Natural killer cell (primary cell): ENCODE results near the gene NEK3. TPM values are rescaled to one million over a fixed set of nuclear protein-coding genes. Genes with fewer than 3 reads are reported as not detected.

ENCODE experiments used
- ATAC-seq, 3 donors: fragments of 150-1000 bp in 2 of 3; fragments of 200-7000 bp in 1 of 3; cut with Tn5 transposase; 1 replicate in 1 of 3; 2 replicates in 2 of 3; pipeline ENCODE4 v1.10.0; 2021; ENCODE audit warnings: mild to moderate bottlenecking in 2 of 3, moderate library complexity in 2 of 3
- DNase-seq, 2 donors: peaks; one replicate each; pipeline versions ENCODE4 v3.0.0 to v3.0.0-alpha.2; 2013 to 2021; ENCODE audit warnings: mixed read lengths in 1 of 2
- H3K27ac ChIP-seq: one replicate; pipeline ENCODE4 v1.5.1; 2013; ENCODE audit warnings: mild to moderate bottlenecking, low read length
- H3K27me3 ChIP-seq: one replicate; pipeline ENCODE4 v1.6.1; 2013; ENCODE audit warnings: low read length; ENCODE audit not compliant: control insufficient read depth, insufficient read depth
- H3K36me3 ChIP-seq: one replicate; pipeline ENCODE4 v1.6.1; 2013; ENCODE audit warnings: low read length; ENCODE audit not compliant: control insufficient read depth, insufficient read depth
- H3K4me1 ChIP-seq: one replicate; pipeline ENCODE4 v1.6.1; 2013; ENCODE audit warnings: low read length; ENCODE audit not compliant: control insufficient read depth, insufficient read depth
- H3K4me3 ChIP-seq: one replicate; pipeline ENCODE4 v1.5.1; 2013; ENCODE audit warnings: low read length
- H3K9me3 ChIP-seq: one replicate; pipeline ENCODE4 v1.6.1; 2013; ENCODE audit warnings: low read length; ENCODE audit not compliant: control insufficient read depth, insufficient read depth
- H3K27ac Mint-ChIP-seq, 2 donors: one replicate each; pipeline ENCODE4 v1.8.0; 2022; ENCODE audit warnings: mild to moderate bottlenecking in 2 of 2, mixed read lengths in 2 of 2, moderate library complexity in 1 of 2
- H3K27me3 Mint-ChIP-seq, 2 donors: one replicate each; pipeline ENCODE4 v1.8.0; 2022; ENCODE audit warnings: low read depth in 2 of 2, mixed read lengths in 2 of 2
- H3K36me3 Mint-ChIP-seq: one replicate; pipeline ENCODE4 v1.8.0; 2022; ENCODE audit warnings: mixed read lengths
- H3K4me1 Mint-ChIP-seq, 2 donors: one replicate each; pipeline ENCODE4 v1.8.0; 2022; ENCODE audit warnings: mixed read lengths in 2 of 2
- H3K4me3 Mint-ChIP-seq: one replicate; pipeline ENCODE4 v1.8.0; 2022; ENCODE audit warnings: mild to moderate bottlenecking, moderate library complexity, mixed read lengths
- H3K9me3 Mint-ChIP-seq, 2 donors: one replicate each; pipeline ENCODE4 v1.8.0; 2022; ENCODE audit warnings: mixed read lengths in 2 of 2
- WGBS: methylation state at CpG from one replicate; pipeline ENCODE4 v1.1.7; 2013; ENCODE audit warnings: missing lambda C conversion rate; ENCODE audit not compliant: insufficient coverage; 5-methylcytosine and 5-hydroxymethylcytosine counted together
- intact Hi-C: fragments of 100-400 bp; cut with micrococcal nuclease; formaldehyde crosslinking; loops from one replicate; pipeline ENCODE4 v1.14.2; 2022
- total RNA-seq, 4 donors: library from RNA; stranded (reverse); fragments of 120-200 nt in 1 of 4; gene quantifications; one replicate each; pipeline versions ENCODE4 v1.2.3 to v1.2.4, GENCODE V29; 2013 to 2022
- TF ChIP-seq, protein P1 (sequence below): fragments of 200-600 bp; IDR thresholded peaks from one replicate; pipeline ENCODE4 v1.8.0; 2022; ENCODE audit warnings: antibody characterized with exemption

Gene NEK3
- total RNA-seq, 3 donors from 2014 or later (not counting 1 experiment from before 2014, with no cell fraction given): 7.5 to 15.2 (median 8.8) TPM

DNA sequence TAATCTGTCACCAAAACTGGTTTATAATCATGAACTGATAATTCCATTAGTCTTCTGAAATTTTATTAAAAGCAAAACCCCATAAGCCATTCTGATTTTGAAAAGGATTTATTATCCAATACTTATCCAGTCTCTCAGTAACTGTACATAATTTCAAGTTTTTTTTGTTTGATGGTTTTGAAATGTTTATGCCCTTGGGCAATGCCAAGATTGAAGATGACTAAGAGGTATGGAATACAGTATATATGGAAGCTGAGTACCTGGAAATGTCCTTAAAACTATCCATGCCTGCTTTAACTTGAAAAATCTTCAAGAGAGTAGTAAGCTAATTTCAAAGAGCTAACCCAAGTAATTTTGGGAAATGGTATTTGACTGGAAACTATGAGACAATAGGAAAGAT lies 28.8 kb downstream of the NEK3 start:
- intact Hi-C loops: no loop called here
- peaks cover 13 to 14% of the 10 kb centered on the region in 2 donors for H3K27me3 Mint-ChIP-seq

DNA sequence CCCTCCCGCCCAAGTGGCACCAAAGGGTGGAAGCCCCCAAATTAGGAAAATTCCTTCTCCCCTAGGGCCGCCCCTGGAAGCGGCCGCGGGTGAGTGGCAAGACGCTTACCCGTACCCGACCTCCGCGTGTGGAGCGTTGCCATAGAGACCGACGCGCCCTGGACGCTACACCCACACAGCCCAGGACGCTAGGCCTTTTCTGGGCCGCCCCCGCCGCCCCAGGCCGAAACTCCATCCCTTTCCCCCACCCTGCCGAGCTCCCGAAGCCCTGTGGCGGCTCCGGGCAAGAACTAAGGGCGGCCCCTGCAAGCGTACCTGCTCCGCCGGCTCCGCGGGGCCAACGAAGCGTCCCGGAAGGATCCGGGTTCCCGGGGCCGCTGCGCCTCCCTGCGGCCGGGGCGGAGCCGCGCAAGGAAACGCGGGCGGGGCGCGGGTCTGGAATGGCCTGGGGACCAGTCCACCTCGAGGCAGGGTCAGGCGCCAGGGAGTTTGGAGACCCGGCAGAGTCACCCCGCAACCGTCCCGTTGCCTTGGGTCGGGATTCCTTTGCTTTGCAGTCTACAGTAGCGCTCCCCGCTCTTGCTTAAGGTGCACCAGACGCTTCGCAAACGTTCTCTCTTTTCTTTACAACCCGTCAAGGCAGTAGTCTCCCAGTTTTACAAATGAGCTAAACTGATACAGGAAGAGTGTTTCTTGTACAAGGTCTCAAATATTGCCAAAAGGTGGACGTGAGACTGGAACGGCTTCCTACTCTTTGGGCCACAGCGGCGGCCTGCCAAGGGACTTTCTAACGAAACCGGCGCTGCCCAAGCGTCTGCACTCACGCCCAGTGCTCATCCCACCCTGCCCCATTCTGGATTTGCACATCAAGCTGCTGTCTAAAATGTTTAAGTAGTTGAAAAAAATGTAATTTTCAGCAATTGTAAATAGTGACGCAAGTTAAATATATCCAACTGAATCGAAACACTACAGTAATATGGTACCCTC lies 30.4 kb downstream of the NEK3 start, which contains the start of gene NEK5:
Gene NEK5 (minus strand): TSS at position 360 of the 987 bp plus-strand sequence. CDS start 1,591 bp downstream, outside the sequence.
- Histone ChIP-seq H3K27me3 (peaks cover 10% of the 10 kb centered on the region), H3K4me3 (peak within 1 kb of the TSS; percentile 48), H3K36me3 (peaks cover 4% of the 10 kb centered on the region), H3K9me3 (no peaks in the 10 kb centered on the region), H3K27ac (no peak within 1 kb of the TSS), H3K4me1 (peaks cover 17% of the 10 kb centered on the region)
- ATAC-seq: peak; percentile 67 to 81 (median 74)
- peak within 1 kb of the TSS; percentile 88 for H3K4me3 Mint-ChIP-seq
- WGBS: 14% methylated on average over 71 of the region's 71 CpGs
- no peaks in the 10 kb centered on the region for H3K36me3 Mint-ChIP-seq
- TF ChIP-seq, protein P1, sequence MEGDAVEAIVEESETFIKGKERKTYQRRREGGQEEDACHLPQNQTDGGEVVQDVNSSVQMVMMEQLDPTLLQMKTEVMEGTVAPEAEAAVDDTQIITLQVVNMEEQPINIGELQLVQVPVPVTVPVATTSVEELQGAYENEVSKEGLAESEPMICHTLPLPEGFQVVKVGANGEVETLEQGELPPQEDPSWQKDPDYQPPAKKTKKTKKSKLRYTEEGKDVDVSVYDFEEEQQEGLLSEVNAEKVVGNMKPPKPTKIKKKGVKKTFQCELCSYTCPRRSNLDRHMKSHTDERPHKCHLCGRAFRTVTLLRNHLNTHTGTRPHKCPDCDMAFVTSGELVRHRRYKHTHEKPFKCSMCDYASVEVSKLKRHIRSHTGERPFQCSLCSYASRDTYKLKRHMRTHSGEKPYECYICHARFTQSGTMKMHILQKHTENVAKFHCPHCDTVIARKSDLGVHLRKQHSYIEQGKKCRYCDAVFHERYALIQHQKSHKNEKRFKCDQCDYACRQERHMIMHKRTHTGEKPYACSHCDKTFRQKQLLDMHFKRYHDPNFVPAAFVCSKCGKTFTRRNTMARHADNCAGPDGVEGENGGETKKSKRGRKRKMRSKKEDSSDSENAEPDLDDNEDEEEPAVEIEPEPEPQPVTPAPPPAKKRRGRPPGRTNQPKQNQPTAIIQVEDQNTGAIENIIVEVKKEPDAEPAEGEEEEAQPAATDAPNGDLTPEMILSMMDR: peak; percentile 55
- peaks cover 12 to 22% of the 10 kb centered on the region in 2 donors for H3K4me1 Mint-ChIP-seq
- DNase-seq: peak; percentile 41 to 69
- H3K27ac Mint-ChIP-seq: peak within 1 kb of the TSS in 1 of 2 donors; percentile 9
- no peaks in the 10 kb centered on the region for H3K9me3 Mint-ChIP-seq
- H3K27me3 Mint-ChIP-seq: peaks cover 13 to 18% of the 10 kb centered on the region in 2 donors
- intact Hi-C loops: loop anchor here (5.0 kb wide), 1 partner anchor 232 kb away; no protein-coding TSS in a partner anchor

More for the DNA sequence above, 28.8 kb downstream of the NEK3 start:
- no peak overlapping the region for H3K27ac Mint-ChIP-seq
- peaks cover 12 to 22% of the 10 kb centered on the region in 2 donors for H3K4me1 Mint-ChIP-seq
- peaks cover 4% of the 10 kb centered on the region for H3K36me3 ChIP-seq
- H3K27me3 ChIP-seq: peaks cover 10% of the 10 kb centered on the region
- H3K4me3 ChIP-seq: no peak overlapping the region
- no peaks in the 10 kb centered on the region for H3K36me3 Mint-ChIP-seq
- TF ChIP-seq, protein P1: no peak
- no peaks in the 10 kb centered on the region for H3K9me3 ChIP-seq
- H3K9me3 Mint-ChIP-seq: no peaks in the 10 kb centered on the region
- peaks cover 17% of the 10 kb centered on the region for H3K4me1 ChIP-seq
- H3K27ac ChIP-seq: no peak overlapping the region
- H3K4me3 Mint-ChIP-seq: no peak overlapping the region
- ATAC-seq (no peak), DNase-seq (no peak)

- no peak overlapping the region for H3K27ac ChIP-seq
- peaks cover 17% of the 10 kb centered on the region for H3K4me1 ChIP-seq
- DNase-seq (peak in 1 of 2 donors; percentile 81), ATAC-seq (peak; percentile 56 to 64 (median 64))
- Mint-ChIP-seq H3K36me3 (no peaks in the 10 kb centered on the region), H3K9me3 (no peaks in the 10 kb centered on the region), H3K4me3 (peak overlapping the region; percentile 88), H3K4me1 (peaks cover 12 to 22% of the 10 kb centered on the region in 2 donors), H3K27me3 (peaks cover 13 to 22% of the 10 kb centered on the region in 2 donors), H3K27ac (peak overlapping the region in 1 of 2 donors; percentile 9)
- intact Hi-C loops: loop anchor here (1.0 to 5.0 kb wide), 3 partner anchors 127 to 313 kb away; no protein-coding TSS in a partner anchor
- peaks cover 2% of the 10 kb centered on the region for H3K36me3 ChIP-seq
- H3K4me3 ChIP-seq: peak overlapping the region; percentile 48
- TF ChIP-seq, protein P1: peak; percentile 73
- no peaks in the 10 kb centered on the region for H3K9me3 ChIP-seq
- H3K27me3 ChIP-seq: peaks cover 10% of the 10 kb centered on the region
- WGBS: 2% methylated on average over 33 of the region's 33 CpGs
Observed at GRCh38 chr13:52127783-52128702, 31.4 kb downstream of the NEK3 start.
